Brain microvascular endothelial cell (primary cell): Measurements from ENCODE around the gene TFDP2.

Experiments
- DNase-seq: peaks from one replicate; pipeline ENCODE4 v3.0.0-alpha.2; 2020
- H3K27ac ChIP-seq: fragments of 250-450 bp; sonication (Bioruptor Pico); 2 replicates; pipeline ENCODE4 v1.5.1; 2020; ENCODE audit warnings: mild to moderate bottlenecking, moderate library complexity
- H3K27me3 ChIP-seq: fragments of 250-450 bp; sonication (Bioruptor Pico); replicated peaks from 2 replicates; pipeline ENCODE4 v1.5.1; 2020; ENCODE audit warnings: mild to moderate bottlenecking
- H3K36me3 ChIP-seq: fragments of 250-450 bp; sonication (Bioruptor Pico); replicated peaks from 2 replicates; pipeline ENCODE4 v1.5.1; 2020; ENCODE audit warnings: mild to moderate bottlenecking
- H3K4me3 ChIP-seq: 2 replicates; pipeline ENCODE4 v1.5.1; 2011; ENCODE audit warnings: low read depth, mild to moderate bottlenecking, control low read depth, low read length, moderate library complexity
- in situ Hi-C: cut with HindIII; loops from 2 replicates; pipeline ENCODE4 v1.10.0; 2017; ENCODE audit warnings: low sequenced_read_pairs, low pct_ligation_motif_present
- TF ChIP-seq, protein P1 (sequence below): IDR thresholded peaks from 2 replicates; pipeline ENCODE4 v1.5.1; 2011; ENCODE audit warnings: low read depth, mild to moderate bottlenecking, moderate library complexity, low read length, control low read depth, inconsistent platforms; ENCODE audit errors: missing control alignments

The TFDP2 gene, protein sequence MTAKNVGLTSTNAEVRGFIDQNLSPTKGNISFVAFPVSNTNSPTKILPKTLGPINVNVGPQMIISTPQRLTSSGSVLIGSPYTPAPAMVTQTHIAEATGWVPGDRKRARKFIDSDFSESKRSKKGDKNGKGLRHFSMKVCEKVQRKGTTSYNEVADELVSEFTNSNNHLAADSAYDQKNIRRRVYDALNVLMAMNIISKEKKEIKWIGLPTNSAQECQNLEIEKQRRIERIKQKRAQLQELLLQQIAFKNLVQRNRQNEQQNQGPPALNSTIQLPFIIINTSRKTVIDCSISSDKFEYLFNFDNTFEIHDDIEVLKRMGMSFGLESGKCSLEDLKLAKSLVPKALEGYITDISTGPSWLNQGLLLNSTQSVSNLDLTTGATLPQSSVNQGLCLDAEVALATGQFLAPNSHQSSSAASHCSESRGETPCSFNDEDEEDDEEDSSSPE

DNA sequence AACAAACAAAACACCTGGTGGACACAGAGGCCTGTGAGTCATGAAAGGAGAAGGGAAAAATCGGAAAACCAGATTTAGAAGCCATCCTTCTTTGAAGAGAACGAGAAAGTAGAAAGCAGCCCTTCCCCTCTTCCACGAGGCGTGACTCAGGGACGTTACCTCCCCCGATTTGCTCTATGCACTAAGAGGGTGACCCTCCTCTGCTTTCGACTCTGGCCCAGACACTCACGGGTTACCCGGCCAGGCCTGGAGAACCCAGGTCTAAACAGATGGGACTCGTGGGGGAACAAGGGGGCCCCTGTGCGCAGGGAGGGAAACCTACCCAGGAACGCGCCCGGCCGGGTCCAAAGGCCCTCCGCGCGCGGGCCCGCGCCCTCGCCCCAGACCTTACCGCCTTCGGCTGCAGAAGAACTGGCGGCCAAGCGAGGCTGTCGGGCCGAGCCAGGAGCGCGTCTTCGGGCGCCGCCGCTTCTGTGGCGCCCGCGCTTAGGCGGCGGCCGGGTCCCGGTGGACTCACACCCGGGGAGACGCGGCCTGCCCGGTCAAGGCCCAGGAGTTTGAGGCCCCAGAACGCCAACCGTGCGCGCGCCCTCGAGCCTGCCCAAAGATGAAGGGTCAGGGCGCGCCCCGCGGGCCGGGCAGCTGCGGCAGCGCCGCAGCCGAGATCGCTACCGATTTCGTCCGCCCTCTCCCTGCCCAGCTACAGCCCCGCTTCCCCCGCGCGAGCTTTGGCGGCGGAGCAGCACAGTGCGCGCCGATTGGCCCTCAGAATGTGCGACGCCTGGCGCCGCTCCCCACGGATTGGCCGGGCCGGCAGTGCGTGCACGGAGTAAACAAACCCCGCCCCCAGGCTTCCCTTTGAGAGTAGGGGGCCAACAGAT, at the start of gene TFDP2:
TSS of gene TFDP2 (minus strand) at position 753 of the 881 bp plus-strand sequence. CDS start 47,795 bp downstream, outside the sequence.
- Histone ChIP-seq H3K27ac (peak within 1 kb of the TSS; percentile 60), H3K36me3 (no peaks in the 10 kb centered on the region), H3K27me3 (no peaks in the 10 kb centered on the region), H3K4me3 (peak within 1 kb of the TSS; percentile 78)
- DNase-seq, result peak; percentile 78
- in situ Hi-C loops, result loop anchor here (25.0 kb wide), 1 partner anchor 138 kb away; no protein-coding TSS in a partner anchor
- TF ChIP-seq, protein P1, sequence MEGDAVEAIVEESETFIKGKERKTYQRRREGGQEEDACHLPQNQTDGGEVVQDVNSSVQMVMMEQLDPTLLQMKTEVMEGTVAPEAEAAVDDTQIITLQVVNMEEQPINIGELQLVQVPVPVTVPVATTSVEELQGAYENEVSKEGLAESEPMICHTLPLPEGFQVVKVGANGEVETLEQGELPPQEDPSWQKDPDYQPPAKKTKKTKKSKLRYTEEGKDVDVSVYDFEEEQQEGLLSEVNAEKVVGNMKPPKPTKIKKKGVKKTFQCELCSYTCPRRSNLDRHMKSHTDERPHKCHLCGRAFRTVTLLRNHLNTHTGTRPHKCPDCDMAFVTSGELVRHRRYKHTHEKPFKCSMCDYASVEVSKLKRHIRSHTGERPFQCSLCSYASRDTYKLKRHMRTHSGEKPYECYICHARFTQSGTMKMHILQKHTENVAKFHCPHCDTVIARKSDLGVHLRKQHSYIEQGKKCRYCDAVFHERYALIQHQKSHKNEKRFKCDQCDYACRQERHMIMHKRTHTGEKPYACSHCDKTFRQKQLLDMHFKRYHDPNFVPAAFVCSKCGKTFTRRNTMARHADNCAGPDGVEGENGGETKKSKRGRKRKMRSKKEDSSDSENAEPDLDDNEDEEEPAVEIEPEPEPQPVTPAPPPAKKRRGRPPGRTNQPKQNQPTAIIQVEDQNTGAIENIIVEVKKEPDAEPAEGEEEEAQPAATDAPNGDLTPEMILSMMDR, result no peak

DNA sequence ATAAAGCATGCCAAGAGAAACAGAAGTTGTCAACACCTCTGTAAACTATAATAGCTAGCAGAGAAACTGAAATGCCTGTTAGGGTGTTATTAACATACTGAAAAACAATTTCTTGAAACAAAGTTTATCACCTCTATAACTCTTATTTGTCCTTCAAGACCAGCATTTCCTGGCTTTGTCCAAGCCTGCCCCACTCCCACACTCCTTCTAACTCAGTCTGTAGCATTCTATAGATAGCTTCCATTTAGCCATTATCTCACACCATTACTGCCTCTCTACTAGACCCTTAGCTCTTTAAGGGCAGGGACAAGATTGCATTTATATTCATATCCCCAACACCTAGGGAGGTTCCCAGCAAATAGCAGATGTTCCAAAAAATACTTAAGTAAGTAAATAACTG, 39.5 kb upstream of the TFDP2 start:
- TF ChIP-seq, protein P1, result no peak
- in situ Hi-C loops, result no loop called here
- Histone ChIP-seq H3K36me3 (peaks cover 3% of the 10 kb centered on the region), H3K27me3 (no peaks in the 10 kb centered on the region), H3K4me3 (no peak overlapping the region), H3K27ac (no peak overlapping the region)
- DNase-seq, result no peak

DNA sequence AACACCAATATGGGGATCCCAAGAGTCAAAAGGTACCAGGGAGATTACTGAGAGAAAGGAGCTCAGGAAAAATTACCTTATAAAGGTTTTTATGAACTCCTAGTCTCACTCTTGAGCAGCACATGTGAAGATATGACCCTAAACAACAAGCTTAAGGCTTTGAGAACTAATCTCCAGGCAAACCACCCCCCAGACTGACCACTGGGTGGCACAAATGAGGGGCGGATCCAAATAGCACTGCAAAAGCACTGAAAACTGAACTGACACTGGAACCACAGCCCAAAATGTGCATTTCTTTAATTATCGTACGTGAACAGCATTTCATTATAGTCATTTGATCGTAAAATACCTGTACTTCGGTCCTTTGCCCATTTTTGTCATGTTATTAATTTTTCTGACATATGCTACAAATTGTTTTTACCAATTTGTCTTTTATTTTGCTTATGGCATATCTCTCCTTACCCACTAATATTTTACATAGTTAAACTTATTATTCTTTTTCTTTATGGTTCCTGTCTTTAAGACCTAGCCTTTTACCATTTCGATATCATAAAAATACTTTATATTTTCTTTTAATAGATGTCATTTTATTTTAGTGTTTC, 31.5 kb upstream of the TFDP2 start:
- no peaks in the 10 kb centered on the region for H3K27me3 ChIP-seq
- H3K4me3 ChIP-seq, result no peak overlapping the region
- in situ Hi-C loops, result no loop called here
- DNase-seq, result peak; percentile 33
- TF ChIP-seq, protein P1, result peak; percentile 82
- H3K27ac ChIP-seq, result no peak overlapping the region
- peaks cover 22% of the 10 kb centered on the region for H3K36me3 ChIP-seq

DNA sequence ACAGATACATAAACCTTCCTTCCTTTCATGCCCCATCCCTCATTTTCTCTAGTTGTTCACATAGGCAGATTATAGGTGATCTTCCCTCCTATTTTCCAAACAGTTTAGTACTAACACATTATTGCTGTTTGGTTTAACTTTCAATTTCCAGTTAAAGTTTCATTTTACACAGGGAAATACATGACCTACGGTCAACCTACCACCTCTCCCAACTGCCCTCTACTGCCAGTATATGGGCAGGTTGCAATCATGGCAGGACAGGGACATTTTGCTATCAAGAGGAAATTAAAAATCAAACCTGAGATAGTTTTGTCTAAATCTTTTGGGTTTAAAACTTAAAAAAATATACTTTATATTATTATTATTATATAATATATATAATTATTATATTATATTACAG, 26.1 kb upstream of the TFDP2 start:
- no peaks in the 10 kb centered on the region for H3K27me3 ChIP-seq
- no peak for DNase-seq
- no peak overlapping the region for H3K4me3 ChIP-seq
- in situ Hi-C loops, result no loop called here
- TF ChIP-seq, protein P1, result no peak
- peaks cover 19% of the 10 kb centered on the region for H3K36me3 ChIP-seq
- H3K27ac ChIP-seq, result no peak overlapping the region

DNA sequence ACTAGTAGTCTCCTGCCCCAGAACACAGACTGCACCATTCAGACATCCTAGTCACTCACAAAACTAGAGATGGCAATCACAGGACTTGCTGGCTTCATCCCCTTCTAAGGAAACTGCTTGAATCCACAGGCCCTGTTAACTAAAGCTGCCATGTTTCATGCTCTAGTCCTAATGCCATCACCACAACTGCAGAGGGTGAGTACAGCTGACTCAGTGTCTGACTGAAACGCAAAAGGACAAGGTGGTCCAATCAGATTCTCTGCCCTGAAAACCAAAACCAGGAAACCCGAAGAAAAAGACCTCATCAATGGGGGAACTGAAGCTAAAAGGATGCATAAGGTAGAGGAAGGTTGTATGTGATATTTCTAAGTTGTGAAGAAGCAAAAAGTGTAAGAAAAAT, 25.2 kb upstream of the TFDP2 start:
- in situ Hi-C loops, result no loop called here
- TF ChIP-seq, protein P1, result no peak
- Histone ChIP-seq H3K27me3 (no peaks in the 10 kb centered on the region), H3K4me3 (no peak overlapping the region), H3K36me3 (peaks cover 23% of the 10 kb centered on the region), H3K27ac (no peak overlapping the region)
- DNase-seq, result no peak
